ENCODE results near the gene A1BG.

DNA sequence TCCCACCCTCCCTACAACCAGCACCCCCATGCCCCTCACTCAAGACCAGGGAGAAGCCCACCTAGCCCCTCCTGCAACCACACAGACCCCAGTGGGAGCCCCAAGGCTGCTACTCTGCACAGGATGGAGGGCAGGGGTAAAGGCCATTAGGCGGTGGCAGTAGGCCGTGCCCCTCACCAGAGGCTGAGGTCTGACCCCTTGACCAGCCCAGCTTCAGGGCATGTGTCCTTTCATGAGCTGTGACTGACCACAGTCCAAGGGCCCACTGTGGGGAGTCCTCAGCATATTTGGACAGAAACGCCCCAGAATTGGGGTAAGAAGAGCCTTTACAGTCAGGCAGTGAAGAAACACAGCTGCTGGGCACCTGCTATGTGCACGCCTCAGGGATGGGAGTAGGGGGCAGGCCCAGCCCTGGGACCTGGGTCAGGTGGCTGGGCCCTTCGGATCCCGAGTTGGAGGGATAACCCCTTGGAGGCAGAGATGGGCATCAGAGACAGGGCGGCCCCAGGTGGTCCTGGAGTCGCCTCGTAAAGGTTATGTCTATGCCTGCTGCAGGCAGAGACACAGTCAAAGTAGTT lies 32.1 kb upstream of the A1BG start:
- TF ChIP-seq, protein P1, sequence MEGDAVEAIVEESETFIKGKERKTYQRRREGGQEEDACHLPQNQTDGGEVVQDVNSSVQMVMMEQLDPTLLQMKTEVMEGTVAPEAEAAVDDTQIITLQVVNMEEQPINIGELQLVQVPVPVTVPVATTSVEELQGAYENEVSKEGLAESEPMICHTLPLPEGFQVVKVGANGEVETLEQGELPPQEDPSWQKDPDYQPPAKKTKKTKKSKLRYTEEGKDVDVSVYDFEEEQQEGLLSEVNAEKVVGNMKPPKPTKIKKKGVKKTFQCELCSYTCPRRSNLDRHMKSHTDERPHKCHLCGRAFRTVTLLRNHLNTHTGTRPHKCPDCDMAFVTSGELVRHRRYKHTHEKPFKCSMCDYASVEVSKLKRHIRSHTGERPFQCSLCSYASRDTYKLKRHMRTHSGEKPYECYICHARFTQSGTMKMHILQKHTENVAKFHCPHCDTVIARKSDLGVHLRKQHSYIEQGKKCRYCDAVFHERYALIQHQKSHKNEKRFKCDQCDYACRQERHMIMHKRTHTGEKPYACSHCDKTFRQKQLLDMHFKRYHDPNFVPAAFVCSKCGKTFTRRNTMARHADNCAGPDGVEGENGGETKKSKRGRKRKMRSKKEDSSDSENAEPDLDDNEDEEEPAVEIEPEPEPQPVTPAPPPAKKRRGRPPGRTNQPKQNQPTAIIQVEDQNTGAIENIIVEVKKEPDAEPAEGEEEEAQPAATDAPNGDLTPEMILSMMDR (IDR thresholded peaks at IDR 0.05), result no peak
- TF ChIP-seq POLR2A (IDR thresholded peaks at IDR 0.05) (no peak), POLR2AphosphoS5 (IDR thresholded peaks at IDR 0.05; ENCODE audit: insufficient read depth in 1 of 2, low read depth in 1 of 2) (no peak)
